Stimulated activated naive CD8-positive, alpha-beta T cell treated with anti-CD3 and anti-CD28 coated beads, Interleukin-15, Interleukin-2, amounts not matched to agents 100 ng/mL and 50 ng/mL, for 24 hours (primary cell): ENCODE results near the gene LHX2.

Source experiments
- H3K27ac Mint-ChIP-seq: one replicate; pipeline ENCODE4 v1.8.0; 2021; ENCODE audit warnings: mild to moderate bottlenecking, mixed read lengths
- H3K27me3 Mint-ChIP-seq: one replicate; pipeline ENCODE4 v1.8.0; 2021; ENCODE audit warnings: mixed read lengths
- H3K36me3 Mint-ChIP-seq: one replicate; pipeline ENCODE4 v1.8.0; 2021; ENCODE audit warnings: low read depth, mixed read lengths
- H3K4me1 Mint-ChIP-seq: one replicate; pipeline ENCODE4 v1.8.0; 2021; ENCODE audit warnings: low read depth, mixed read lengths
- H3K4me3 Mint-ChIP-seq: one replicate; pipeline ENCODE4 v1.8.0; 2021; ENCODE audit warnings: mild to moderate bottlenecking, mixed read lengths
- H3K9me3 Mint-ChIP-seq: one replicate; pipeline ENCODE4 v1.8.0; 2021; ENCODE audit warnings: mixed read lengths

Gene LHX2

GRCh38 chr9:124044448-124044847, 32.9 kb downstream of the LHX2 start:
- Mint-ChIP-seq H3K27ac (no peak overlapping the region), H3K4me3 (no peak overlapping the region), H3K4me1 (peaks cover 18% of the 10 kb centered on the region), H3K27me3 (peaks cover 78% of the 10 kb centered on the region), H3K36me3 (no peaks in the 10 kb centered on the region), H3K9me3 (no peaks in the 10 kb centered on the region)

GRCh38 chr9:124045076-124045829, 33.7 kb downstream of the LHX2 start:
- Mint-ChIP-seq H3K9me3 (no peaks in the 10 kb centered on the region), H3K4me1 (peaks cover 11% of the 10 kb centered on the region), H3K36me3 (no peaks in the 10 kb centered on the region), H3K27me3 (peaks cover 78% of the 10 kb centered on the region), H3K4me3 (no peak overlapping the region), H3K27ac (no peak overlapping the region)

- H3K36me3 Mint-ChIP-seq = no peaks in the 10 kb centered on the region
Measured at GRCh38 chr9:124045830-124046177, 34.2 kb downstream of the LHX2 start.

GRCh38 chr9:124046189-124046588, 34.6 kb downstream of the LHX2 start:
- Mint-ChIP-seq H3K36me3 (no peaks in the 10 kb centered on the region), H3K27me3 (peaks cover 81% of the 10 kb centered on the region), H3K4me3 (no peak overlapping the region), H3K27ac (no peak overlapping the region), H3K4me1 (peaks cover 6% of the 10 kb centered on the region), H3K9me3 (no peaks in the 10 kb centered on the region)

More at GRCh38 chr9:124045830-124046177, 34.2 kb downstream of the LHX2 start:
- H3K9me3 Mint-ChIP-seq = no peaks in the 10 kb centered on the region
- no peak overlapping the region for H3K27ac Mint-ChIP-seq
- no peak overlapping the region for H3K4me3 Mint-ChIP-seq
- peaks cover 7% of the 10 kb centered on the region for H3K4me1 Mint-ChIP-seq
- H3K27me3 Mint-ChIP-seq = peaks cover 79% of the 10 kb centered on the region

GRCh38 chr9:124047251-124047672, 35.7 kb downstream of the LHX2 start:
- Mint-ChIP-seq H3K4me1 (no peaks in the 10 kb centered on the region), H3K4me3 (no peak overlapping the region), H3K27me3 (peaks cover 80% of the 10 kb centered on the region), H3K36me3 (no peaks in the 10 kb centered on the region), H3K9me3 (no peaks in the 10 kb centered on the region), H3K27ac (no peak overlapping the region)

GRCh38 chr9:124050955-124051354, 39.4 kb downstream of the LHX2 start:
- H3K27me3 Mint-ChIP-seq = peaks cover 81% of the 10 kb centered on the region
- no peaks in the 10 kb centered on the region for H3K36me3 Mint-ChIP-seq
- H3K27ac Mint-ChIP-seq = no peak overlapping the region
- peaks cover 3% of the 10 kb centered on the region for H3K4me1 Mint-ChIP-seq
- H3K4me3 Mint-ChIP-seq = no peak overlapping the region
- no peaks in the 10 kb centered on the region for H3K9me3 Mint-ChIP-seq

GRCh38 chr9:124052401-124052800, 40.8 kb downstream of the LHX2 start:
- no peaks in the 10 kb centered on the region for H3K36me3 Mint-ChIP-seq
- peaks cover 78% of the 10 kb centered on the region for H3K27me3 Mint-ChIP-seq
- H3K4me3 Mint-ChIP-seq = no peak overlapping the region
- H3K9me3 Mint-ChIP-seq = no peaks in the 10 kb centered on the region
- H3K27ac Mint-ChIP-seq = no peak overlapping the region
- H3K4me1 Mint-ChIP-seq = peaks cover 3% of the 10 kb centered on the region

- no peak overlapping the region for H3K27ac Mint-ChIP-seq
- H3K9me3 Mint-ChIP-seq = no peaks in the 10 kb centered on the region
- no peaks in the 10 kb centered on the region for H3K36me3 Mint-ChIP-seq
- H3K27me3 Mint-ChIP-seq = peaks cover 79% of the 10 kb centered on the region
- no peak overlapping the region for H3K4me3 Mint-ChIP-seq
- H3K4me1 Mint-ChIP-seq = peaks cover 3% of the 10 kb centered on the region
Measured at GRCh38 chr9:124054582-124055227, 43.1 kb downstream of the LHX2 start.

- H3K27me3 Mint-ChIP-seq = peaks cover 41% of the 10 kb centered on the region
- no peak overlapping the region for H3K27ac Mint-ChIP-seq
- H3K36me3 Mint-ChIP-seq = no peaks in the 10 kb centered on the region
- no peaks in the 10 kb centered on the region for H3K9me3 Mint-ChIP-seq
- H3K4me3 Mint-ChIP-seq = no peak overlapping the region
- no peaks in the 10 kb centered on the region for H3K4me1 Mint-ChIP-seq
Measured at GRCh38 chr9:124060844-124061605, 49.5 kb downstream of the LHX2 start.

- no peaks in the 10 kb centered on the region for H3K36me3 Mint-ChIP-seq
- H3K9me3 Mint-ChIP-seq = no peaks in the 10 kb centered on the region
- H3K27ac Mint-ChIP-seq = no peak overlapping the region
- H3K4me3 Mint-ChIP-seq = no peak overlapping the region
- H3K4me1 Mint-ChIP-seq = no peaks in the 10 kb centered on the region
- H3K27me3 Mint-ChIP-seq = peaks cover 32% of the 10 kb centered on the region
Measured at GRCh38 chr9:124062172-124062571, 50.6 kb downstream of the LHX2 start.

GRCh38 chr9:124066783-124067577, 55.4 kb downstream of the LHX2 start:
- Mint-ChIP-seq H3K27me3 (peaks cover 18% of the 10 kb centered on the region), H3K27ac (no peak overlapping the region), H3K36me3 (no peaks in the 10 kb centered on the region), H3K4me1 (no peaks in the 10 kb centered on the region), H3K9me3 (no peaks in the 10 kb centered on the region), H3K4me3 (no peak overlapping the region)

GRCh38 chr9:124068251-124068650, 56.7 kb downstream of the LHX2 start:
- Mint-ChIP-seq H3K9me3 (no peaks in the 10 kb centered on the region), H3K4me3 (no peak overlapping the region), H3K27ac (no peak overlapping the region), H3K27me3 (peaks cover 31% of the 10 kb centered on the region), H3K4me1 (no peaks in the 10 kb centered on the region), H3K36me3 (no peaks in the 10 kb centered on the region)

- Mint-ChIP-seq H3K27ac (no peak overlapping the region), H3K4me3 (no peak overlapping the region), H3K9me3 (no peaks in the 10 kb centered on the region)
Measured at GRCh38 chr9:124074746-124075145, 63.2 kb downstream of the LHX2 start.

GRCh38 chr9:124075761-124076160, 64.2 kb downstream of the LHX2 start:
- Mint-ChIP-seq H3K4me1 (no peaks in the 10 kb centered on the region), H3K9me3 (no peaks in the 10 kb centered on the region), H3K4me3 (no peak overlapping the region), H3K27ac (no peak overlapping the region), H3K27me3 (peaks cover 44% of the 10 kb centered on the region), H3K36me3 (no peaks in the 10 kb centered on the region)

More at GRCh38 chr9:124074746-124075145, 63.2 kb downstream of the LHX2 start:
- Mint-ChIP-seq H3K36me3 (no peaks in the 10 kb centered on the region), H3K4me1 (no peaks in the 10 kb centered on the region), H3K27me3 (peaks cover 49% of the 10 kb centered on the region)
